T follicular helper cell (primary cell): ENCODE data around the gene HHAT.
A peak's percentile ranks its signal among the peaks of the same experiment; 100 is the strongest.

Source experiments
- DNase-seq: peaks from one replicate; pipeline ENCODE4 v3.0.0-alpha.2; 2020; ENCODE audit warnings: low read depth

The HHAT gene

DNA sequence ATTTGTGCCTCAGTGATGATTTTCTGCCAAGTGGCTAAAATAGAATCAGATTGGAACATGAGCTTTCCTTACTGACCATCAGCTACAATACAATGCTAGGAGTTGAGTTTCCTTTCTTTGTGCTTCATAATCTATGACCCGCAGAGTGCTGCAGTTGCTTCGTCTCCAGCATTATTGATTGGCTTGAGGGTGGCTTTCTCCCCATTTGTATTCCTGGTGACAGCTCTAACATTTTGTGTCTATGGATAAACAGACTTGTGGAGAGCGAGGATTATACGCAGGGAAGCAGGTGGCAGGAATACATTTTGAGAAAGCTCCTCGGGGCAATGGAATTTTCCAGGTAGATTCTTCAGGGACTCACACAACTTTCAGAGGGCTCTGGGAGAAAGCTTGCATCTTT lies 223.2 kb downstream of the HHAT start:
- DNase-seq, result no peak

DNA sequence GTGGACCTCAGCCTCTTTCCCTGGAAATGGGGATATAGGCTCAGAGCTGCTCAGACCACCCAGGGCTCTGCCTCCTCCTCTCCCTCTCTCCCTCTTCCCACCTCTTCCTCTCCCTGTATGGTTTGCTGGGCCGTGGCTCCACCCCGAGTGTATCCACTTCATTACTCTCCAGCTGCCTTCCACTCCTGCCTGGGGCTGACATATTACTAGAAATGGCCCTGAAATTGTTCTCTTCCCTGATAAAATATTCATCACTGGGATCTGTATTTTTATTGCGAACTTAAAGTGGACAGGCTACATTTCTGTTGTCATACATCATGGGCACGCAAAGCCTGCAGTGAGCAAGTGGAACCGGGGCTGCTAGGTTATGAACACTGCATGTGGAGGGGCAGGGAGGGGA lies 225.0 kb downstream of the HHAT start:
- DNase-seq, result no peak

DNA sequence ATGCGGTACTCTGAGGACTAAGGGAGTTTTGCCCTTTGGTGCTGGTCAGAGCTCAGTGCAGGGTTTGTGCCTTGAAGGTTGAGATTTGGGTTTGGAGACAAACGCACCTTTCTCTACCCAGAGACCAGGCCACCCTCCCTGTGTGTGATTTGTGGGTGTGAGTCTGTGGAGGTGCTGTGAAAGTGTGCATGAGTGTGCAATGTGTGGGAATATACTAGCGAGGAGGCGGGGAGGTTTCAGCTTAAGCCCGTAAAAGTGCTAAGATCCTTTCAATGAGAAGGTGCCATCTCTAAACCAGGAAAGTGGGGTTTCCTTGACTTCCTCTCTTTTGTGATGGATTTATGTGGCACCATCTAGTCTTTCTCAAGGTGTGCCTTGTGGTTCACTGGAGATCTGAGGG lies 225.7 kb downstream of the HHAT start:
- DNase-seq, result no peak

DNA sequence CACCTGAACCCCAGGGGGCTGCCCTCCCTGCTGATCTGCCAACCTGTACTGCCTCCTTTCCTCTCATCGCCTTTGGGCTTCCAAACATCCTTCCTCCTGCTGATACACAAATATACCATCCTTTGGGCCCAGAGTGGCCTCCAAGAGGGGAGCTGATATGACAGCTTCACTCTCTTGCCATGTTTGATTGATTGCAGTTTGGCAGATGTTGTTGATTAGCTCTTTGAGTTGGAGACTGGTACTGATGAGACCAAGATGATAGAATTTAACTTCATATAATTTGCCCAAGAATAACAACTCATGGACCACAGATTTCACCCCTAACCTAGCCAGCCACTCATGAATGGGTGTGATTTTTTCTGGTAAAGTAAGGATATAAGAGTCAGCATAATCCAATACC lies 227.8 kb downstream of the HHAT start:
- no peak for DNase-seq

DNA sequence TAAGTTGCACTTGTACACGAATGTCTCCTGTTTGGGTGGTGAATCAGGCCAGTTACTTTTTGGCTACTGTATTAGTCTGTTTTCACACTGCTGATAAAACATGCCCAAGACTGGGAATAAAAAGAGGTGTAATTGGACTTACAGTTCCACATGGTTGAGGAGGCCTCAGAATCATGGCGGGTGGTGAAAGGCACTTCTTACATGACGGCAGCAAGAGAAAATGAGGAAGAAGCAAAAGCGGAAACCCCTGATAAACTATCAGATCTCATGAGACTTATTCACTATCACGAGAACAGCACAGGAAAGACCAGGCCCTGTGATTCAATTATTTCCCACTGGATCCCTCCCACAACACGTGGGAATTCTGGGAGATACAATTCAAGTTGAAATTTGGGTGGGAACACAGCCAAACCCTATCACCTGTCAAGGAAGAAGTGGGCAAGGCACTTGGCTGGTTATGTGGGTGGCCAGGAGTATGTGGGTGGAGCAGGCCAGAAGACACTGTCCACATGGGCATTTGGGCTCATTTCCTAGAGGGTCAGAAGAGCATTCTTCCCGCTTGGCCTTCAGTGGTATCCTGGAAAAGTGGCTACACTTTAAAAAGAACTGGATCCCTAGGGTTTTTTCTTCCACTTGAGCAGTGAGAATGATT lies 228.8 kb downstream of the HHAT start:
- no peak for DNase-seq

DNA sequence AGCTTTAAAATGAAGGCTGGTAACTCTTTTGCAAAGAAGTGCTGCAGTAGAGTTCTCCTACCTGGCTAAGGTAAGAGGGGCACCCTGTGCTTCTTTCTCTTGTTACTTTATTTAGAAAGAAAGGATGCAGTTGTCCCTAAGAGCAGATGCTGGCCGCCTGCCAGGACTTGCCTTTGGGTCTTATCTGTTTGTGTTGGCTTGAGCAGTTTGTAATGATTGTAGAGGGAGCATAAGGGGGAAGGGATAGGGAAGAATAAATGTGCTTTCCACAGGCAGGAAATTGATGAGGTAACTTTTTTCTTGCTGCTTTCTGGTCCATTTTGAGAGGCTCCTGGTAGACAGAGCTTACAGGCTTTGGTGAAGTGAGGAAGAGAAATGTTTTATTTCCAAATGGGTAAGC lies 229.6 kb downstream of the HHAT start:
- DNase-seq, result no peak

DNA sequence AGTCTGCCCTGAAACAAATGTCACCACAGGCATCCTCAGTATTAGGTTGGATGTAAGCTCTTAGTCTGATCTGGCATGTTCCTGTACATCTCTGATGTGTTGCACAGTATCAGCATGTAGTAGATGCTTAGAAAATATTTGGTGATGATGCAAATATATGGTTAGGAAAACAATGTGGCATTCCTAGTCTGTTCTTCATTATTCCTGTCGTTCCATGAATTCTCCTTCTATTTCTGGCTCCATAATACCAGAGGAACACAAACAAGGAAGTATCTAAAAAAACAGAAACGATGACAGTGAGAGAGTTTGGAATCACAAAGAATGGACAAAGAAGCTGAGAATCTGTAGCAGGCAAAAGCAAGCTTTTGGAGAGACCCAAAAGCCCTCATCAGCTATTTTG lies 236.6 kb downstream of the HHAT start:
- DNase-seq, result no peak

DNA sequence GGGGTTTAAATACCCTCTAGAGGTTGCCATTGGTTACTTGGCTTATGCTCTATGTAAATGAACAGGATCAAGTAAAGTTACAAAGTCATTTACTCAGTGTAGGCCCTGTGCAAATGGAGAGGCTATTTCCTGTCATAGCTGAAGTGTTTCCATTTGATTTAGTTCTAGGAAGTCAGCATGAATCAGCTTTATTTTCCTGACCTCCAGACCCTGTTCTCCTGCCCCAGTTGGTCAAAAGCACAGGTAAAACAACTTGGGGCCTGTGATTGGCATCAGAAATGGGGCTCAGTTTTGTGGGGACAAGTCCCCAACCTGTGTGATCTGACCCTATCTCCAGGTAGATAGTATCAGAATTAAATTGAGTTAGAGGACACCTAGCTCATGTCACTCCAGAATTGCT lies 239.9 kb downstream of the HHAT start:
- no peak for DNase-seq

DNA sequence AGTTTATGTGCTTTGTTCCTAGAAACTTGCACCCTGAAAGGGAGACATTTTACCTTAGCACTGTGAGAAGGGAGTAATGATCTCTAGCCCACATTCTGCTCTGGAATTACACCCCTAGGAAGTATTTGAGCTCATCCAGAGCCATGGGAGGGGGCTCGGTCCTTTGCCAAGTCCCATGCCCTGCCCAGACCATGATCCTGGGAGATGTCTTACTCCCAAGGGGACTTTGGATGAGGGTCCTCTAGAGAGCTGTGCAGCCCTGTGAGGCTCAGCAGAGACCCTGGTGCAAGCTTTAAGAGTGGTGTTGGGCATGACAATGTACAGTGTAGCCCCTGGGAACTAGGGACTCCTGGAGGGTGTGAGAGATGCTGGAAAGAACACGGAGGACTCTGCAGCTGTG lies 241.4 kb downstream of the HHAT start:
- DNase-seq, result no peak

DNA sequence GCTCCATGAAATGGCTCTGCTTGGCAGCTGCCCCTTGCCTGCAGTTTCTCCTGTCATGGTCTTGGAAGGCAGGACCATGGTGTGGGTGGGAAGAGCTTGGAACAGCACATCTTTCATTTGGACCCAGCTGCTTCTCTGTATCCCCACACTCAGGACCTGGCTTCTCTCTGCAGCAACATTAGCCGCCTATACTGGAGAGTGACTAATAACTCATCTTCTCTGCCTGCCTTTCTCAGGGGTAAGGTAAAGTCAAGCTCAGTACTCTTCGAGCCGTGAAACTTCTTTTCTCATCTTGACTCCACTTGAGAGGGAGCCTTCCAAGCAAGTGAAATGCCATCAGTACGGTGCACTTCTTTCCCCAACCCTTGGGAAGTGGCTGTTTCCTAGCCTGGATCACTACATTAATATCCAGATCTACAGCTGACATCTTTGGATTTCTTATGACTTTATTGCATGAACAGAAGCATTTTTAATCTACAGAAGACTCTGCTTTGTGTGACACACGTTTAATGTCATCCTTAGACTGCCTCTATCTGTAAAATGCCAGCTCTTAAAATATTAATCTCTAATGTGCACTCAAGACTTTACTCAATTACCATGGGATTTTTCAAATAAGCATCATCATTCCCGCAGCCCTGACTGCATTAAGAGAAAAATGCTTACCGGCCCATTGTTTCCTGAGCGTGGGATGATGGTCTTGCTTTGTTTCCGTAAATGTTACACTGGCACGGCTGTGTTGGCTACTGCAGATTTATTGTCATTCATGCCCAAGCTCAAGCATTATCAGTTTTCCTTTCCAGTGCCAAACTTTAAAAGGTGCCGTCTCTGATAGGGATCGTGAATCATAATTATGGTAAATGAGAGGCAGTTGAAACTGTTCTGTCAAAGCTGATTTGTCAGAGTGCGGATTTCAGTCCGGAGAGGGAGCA lies 242.9 kb downstream of the HHAT start:
- DNase-seq, result no peak

DNA sequence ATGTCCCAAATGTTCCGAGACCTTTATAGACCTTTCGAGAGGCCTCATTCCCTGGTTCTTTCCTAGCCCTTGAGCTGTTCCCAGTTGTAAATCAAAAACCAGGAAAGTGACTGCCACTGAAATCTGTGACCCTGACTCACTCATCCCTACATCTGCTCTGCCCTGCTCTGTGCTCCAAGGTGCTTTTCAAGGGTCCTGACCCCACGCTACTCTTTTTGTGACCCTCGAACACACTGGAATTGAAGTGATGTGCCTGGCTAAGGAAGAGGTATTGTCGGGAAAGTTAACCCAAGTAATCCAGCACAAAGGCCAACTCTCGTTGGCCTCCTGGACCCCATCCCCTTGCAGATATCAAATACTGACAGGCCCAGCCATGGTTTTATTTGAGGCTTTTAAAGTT lies 244.4 kb downstream of the HHAT start:
- DNase-seq, result no peak

DNA sequence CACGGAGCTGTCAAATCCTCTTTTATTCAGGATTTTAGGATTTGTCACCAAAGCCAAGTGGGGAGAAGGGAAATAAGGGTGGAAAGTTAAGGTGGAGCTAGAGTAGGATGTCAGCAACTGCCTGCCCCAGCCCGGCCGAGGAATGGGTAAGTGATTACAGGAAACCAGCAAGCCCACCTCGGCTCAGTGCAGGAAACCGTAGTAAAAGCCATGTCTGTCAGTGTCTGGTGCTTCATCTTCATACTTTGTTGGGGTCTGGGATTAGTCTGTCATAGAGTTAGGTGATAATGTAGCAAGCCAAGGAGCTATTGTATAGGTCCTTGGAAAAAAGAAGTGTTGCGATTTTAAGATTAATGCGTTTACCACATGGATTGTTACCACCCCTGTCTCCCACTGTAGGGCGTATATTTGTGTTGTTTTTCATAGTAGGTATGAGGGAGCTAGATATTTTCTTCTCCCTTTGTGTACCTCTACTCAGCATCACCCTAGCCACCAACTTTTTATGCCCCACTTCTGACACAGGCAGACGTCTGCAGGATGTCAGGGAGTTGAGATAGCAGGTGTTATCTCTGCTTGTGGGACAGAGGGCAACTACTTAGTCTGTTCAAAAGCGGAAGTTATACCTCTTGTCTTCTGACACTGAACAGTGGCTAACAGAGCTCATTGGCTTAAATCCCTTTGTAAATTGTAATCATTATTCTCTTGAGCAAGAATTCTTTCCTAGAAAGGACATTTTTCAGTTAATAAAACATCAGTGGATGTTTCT lies 253.7 kb downstream of the HHAT start:
- DNase-seq, result no peak

DNA sequence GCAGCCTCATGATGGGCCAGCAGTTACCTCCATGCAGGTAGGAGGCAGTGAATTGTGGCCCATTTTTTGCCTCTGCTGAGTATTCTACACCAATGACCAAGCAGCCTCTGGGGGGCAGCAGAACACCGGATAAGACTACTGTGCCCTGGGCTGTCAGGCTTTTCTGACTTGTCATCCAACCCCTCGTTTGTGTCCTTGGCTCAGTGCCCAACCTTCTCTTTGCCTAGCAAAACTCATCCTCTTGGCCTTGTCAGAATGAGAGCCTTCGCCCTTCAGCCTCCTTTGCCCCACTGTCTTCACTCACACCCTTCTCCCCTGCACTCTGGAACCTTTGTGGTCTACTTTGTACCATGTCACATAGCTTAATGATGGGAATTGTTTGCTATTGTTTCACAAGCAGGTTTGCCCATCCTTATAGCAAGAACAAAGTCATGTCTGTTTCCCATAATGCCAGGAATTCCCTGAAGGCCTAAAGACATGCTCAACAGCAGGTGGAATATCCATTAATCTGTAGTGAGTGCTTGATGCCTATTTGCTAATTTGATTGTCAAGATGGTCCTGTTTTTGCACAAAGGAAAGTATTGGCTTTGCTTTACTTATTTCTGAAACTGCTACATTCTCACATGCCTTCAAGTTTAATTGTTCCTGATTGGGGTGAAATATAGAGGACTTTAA lies 255.9 kb downstream of the HHAT start:
- DNase-seq, result peak; percentile 40

DNA sequence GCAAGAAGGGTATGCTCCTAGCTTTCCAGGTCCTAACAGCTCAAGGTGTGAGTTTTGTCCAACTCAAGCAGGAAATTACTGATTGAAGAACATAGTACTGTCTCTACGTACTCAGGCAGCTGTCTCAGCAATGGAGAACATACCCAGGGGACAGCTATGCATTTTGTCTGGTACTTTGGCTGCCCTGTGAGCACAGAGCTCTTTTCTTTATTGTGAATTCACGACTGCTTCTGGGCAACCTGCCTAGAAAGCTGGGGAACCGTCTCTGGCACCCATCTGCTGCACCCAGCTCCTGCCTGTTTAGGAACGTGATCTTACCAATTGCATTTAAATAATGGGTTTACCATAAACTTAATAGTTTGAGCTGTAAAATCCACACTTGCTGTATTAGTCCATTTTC lies 258.1 kb downstream of the HHAT start:
- DNase-seq, result no peak

DNA sequence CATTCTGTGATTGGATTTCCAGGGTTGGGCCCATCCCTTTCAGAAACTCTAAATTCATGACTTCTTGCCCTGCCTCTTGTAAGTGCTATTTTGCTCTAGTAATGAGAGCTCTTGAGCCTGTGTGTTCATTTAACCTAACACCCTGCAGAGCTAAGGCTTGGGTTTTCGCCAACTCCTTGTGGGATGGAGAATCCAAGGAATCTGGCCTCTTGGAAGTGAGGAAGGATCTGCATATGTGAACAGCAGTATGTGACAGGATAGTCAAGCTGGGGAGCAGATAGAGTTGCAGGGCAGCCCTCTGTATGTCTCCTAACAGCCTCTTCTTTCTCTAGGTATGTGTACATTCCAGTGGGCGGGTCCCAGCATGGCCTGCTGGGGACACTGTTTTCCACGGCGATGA lies 258.9 kb downstream of the HHAT start:
- no peak for DNase-seq

DNA sequence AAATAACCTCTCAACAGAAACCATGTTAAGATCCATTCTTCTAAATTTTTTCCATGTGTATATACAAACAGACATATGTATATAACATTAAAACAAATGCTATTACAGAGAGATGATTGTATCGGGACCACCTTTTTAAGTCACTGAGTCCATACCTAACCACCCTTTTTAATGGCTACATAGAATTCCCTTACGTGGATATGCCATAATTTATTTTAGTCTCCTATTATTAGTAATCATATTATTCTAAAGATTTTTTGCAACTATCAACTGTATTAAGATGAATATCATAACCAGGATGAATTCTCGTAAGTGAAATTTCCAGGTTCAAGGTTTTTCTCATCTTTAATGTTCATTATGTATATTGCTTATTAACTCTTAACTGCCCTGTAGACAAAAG lies 259.7 kb downstream of the HHAT start:
- no peak for DNase-seq

DNA sequence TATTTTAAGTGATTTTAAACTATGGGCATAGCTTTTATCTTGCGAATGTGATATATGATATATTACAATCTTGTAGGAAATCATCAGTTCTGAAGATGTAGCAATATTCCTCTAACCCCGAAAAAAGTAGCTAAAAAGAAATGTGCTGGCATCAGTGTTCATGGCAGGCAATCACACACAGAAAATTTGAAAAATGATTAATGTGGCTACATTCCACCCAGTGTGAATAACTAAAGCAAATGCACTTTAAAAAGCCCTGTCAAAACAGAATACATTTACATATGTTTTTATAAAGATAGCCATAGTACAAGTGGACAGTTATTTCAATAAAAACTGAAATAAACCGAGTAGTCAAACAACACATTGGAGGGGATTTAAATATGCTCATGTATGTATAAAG lies 260.2 kb downstream of the HHAT start:
- no peak for DNase-seq

DNA sequence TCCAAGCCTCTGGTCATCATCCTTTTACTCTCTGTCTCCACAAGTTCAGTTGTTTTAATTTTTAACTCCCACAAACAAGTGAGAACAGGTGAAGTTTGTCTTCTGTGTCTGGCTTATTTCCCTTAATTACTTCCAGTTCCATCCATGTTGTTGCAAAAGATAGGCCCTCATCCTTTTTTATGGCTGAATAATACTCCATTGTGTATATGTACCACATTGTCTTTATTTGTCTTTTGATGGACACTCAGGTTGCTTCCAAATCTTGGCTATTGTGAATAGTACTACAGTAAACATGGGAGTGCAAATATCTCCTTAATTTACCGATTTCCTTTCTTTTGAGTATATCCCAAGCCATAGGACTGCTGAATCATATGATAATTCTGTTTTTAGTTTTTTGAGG lies 262.5 kb downstream of the HHAT start:
- no peak for DNase-seq

DNA sequence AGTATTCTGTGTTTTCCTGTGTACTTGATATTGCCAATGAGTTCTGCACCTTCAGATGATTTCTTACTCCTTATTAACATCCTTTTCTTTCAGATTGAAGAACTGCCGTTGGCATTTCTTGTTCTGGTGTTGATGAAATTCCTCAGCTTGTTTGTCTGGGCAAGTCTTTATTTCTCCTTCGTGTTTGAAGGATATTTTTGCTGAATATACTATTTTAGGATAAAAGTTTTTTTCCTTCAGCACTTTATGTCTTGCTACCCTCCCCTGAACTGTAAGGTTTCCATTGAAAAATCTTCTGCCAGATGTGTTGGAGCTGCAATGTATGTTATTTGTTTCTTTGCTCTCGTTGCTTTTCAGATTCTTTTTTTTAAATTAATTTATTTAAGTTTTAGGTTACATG lies 265.9 kb downstream of the HHAT start:
- DNase-seq, result no peak

DNA sequence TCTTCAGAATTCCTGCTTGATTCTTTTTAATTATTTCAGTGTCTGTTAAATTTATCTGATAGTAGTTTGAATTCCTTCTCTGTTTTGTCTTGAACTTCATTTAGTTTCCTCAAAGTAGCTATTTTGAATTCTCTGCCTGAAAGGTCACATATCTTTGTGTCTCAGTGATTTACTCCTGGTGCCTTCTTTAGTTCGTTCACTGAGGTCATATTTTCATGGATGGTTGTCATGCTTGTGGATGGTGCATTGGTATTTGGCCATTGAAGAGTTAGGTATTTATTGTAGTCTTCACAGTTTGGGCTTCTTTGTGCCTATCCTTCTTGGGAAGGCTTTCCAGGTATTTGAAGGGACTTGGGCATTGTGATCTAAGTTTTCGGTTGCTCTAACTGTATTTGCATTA lies 267.9 kb downstream of the HHAT start:
- DNase-seq, result no peak

DNA sequence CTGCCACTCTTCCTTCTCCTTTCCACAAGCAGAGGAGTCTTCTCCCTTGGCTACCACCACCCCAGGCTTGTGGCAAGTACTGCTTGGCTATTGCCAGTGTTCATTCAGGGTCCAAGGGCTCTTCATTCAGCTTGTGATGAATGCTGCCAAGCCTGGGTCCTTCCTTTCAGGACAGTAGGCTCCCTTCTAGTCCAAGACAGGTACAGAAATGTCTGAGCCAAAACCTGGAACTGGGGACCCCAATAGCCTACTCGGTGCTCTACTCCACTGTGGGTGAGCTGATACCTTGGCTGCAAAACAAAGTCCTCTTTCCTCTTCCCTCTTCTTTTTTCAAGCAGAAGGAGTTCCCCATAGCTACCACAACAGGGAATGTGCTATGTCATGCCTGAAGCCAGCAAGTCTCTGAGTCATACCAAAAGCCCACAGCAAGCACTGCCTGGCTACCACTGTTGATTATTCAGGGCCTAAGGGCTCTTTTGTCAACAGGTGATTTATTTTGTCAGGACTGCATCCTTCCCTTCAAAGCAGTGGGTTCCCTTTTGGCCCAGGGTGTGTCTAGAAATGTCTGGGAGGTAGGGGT lies 268.9 kb downstream of the HHAT start:
- DNase-seq, result no peak

DNA sequence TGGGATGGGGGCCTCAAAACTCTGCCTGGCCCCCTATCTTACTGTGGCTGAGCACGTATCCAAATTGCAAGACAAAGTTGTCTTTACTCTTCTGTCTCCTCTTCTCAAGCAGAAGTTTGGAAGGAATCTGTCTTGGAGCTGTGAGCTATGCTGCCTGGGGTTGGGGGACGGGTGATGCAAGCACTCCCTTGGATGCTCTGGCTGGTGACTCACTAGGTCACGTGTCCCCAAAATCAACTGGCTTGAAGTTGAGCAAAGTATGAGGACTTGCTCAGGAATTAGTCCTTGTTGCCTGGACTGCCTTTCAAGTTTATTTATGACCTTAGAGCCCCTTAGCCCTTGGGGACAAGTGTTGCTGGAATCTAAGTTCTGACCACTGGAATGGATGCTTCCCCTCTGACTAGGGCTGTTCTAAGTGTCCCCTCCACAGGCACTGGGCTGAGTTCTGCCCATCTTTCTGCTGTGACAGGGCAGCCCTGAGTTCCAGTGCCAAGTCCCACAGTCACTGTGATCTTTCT lies 269.5 kb downstream of the HHAT start:
- DNase-seq, result no peak
